K562 (cell line): ENCODE measurements around the gene SCAP. TPM values are rescaled to one million over a fixed set of nuclear protein-coding genes. Genes with fewer than 3 reads are reported as not detected.

ENCODE experiments used
- ATAC-seq: fragments of 200-7000 bp; cut with Tn5 transposase; 3 replicates; pipeline ENCODE4 v1.9.1; 2020; ENCODE audit warnings: moderate library complexity
- BruUV-seq: library from RNA; stranded (reverse); fragments of 400-500 nt; replicated peaks from 2 replicates; lab custom pipeline; 2021; lab: Mats Ljungman, UMichigan
- CTCF ChIA-PET: fragments of 300-600 bp; formaldehyde crosslinking; extraction: SDS; loops from one replicate; lab custom pipeline; 2021; ENCODE audit warnings: low intra/inter-chr PET ratio; lab: Yijun Ruan, JAX
- POLR2A ChIA-PET: fragments of 300-600, 350-650 bp; sonication (Branson Sonifier 250); formaldehyde crosslinking; extraction: SDS; loops from one replicate; lab custom pipeline; 2021; ENCODE audit warnings: antibody characterized with exemption, inconsistent platforms; lab: Yijun Ruan, JAX
- DNase-seq, 4 experiments: peaks; one replicate each; pipeline versions ENCODE4 v3.0.0 to v3.0.0-alpha.2; 2011 to 2018; ENCODE audit warnings: low spot score in 3 of 4, mixed read lengths in 3 of 4; ENCODE audit errors: extremely low read depth in 1 of 4
- FAIRE-seq: peaks from 2 replicates; lab custom pipeline; 2011; peaks lifted over from hg19 to GRCh38; lab: Jason Lieb, UNC
- H2AFZ ChIP-seq: 2 replicates; pipeline ENCODE4 v1.6.0; 2011; ENCODE audit warnings: low read depth, low read length, control low read depth, inconsistent platforms
- H3K27ac ChIP-seq: fragments of 200-600 bp; 3 replicates; pipeline ENCODE4 v1.8.0; 2011; ENCODE audit warnings: low read depth, mild to moderate bottlenecking, control low read depth, inconsistent platforms, low read length, moderate library complexity, mixed read lengths; ENCODE audit errors: extremely low read depth
- H3K27me3 ChIP-seq, 2 experiments: fragments of 300-600 bp in 1 of 2; 2 replicates in 1 of 2; 3 replicates in 1 of 2; pipeline versions ENCODE4 v1.6.0 to v1.8.0; 2011; ENCODE audit warnings: inconsistent platforms in 2 of 2, low read length in 2 of 2, mild to moderate bottlenecking in 1 of 2, mixed read lengths in 1 of 2, moderate library complexity in 1 of 2; ENCODE audit not compliant: control insufficient read depth in 2 of 2, insufficient read depth in 2 of 2
- H3K36me3 ChIP-seq: fragments of 300-600 bp; 3 replicates; pipeline ENCODE4 v1.8.0; 2011; ENCODE audit warnings: mild to moderate bottlenecking, low read length, inconsistent platforms; ENCODE audit not compliant: control insufficient read depth, insufficient read depth
- H3K4me1 ChIP-seq, 2 experiments: fragments of 200-600 bp in 1 of 2; replicated peaks in 1 of 2; 2 replicates in 1 of 2; 3 replicates in 1 of 2; pipeline versions ENCODE4 v1.5.1 to v1.8.0; 2011; ENCODE audit warnings: inconsistent platforms in 2 of 2, low read length in 2 of 2, mild to moderate bottlenecking in 1 of 2, mixed read lengths in 1 of 2, moderate library complexity in 1 of 2; ENCODE audit not compliant: control insufficient read depth in 2 of 2, insufficient read depth in 2 of 2
- H3K4me2 ChIP-seq: 2 replicates; pipeline ENCODE4 v1.6.1; 2011; ENCODE audit warnings: low read length, control low read depth, inconsistent platforms, mixed read lengths; ENCODE audit not compliant: insufficient read depth
- H3K4me3 ChIP-seq: fragments of 200-600 bp; sonication (generic), shearing (Covaris generic); 2 replicates; pipeline ENCODE4 v1.5.1; 2016; ENCODE audit warnings: control low read depth, inconsistent platforms
- H3K79me2 ChIP-seq: fragments of 200-600 bp; 3 replicates; pipeline ENCODE4 v1.8.0; 2011; ENCODE audit warnings: low read length, inconsistent platforms; ENCODE audit not compliant: control insufficient read depth, insufficient read depth
- H3K9ac ChIP-seq, 2 experiments: 2 replicates each; pipeline versions ENCODE4 v1.6.0 to v1.6.1; 2011; ENCODE audit warnings: low read depth in 2 of 2, low read length in 2 of 2, control low read depth in 1 of 2, inconsistent platforms in 1 of 2, mild to moderate bottlenecking in 1 of 2, mixed read lengths in 1 of 2; ENCODE audit not compliant: insufficient read depth in 1 of 2
- H3K9me1 ChIP-seq: one replicate; pipeline ENCODE4 v1.6.0; 2011; ENCODE audit warnings: inconsistent platforms, mild to moderate bottlenecking, low read length, moderate library complexity; ENCODE audit not compliant: control insufficient read depth, insufficient read depth
- H3K9me3 ChIP-seq: replicated peaks from 2 replicates; pipeline ENCODE4 v1.5.1; 2011; ENCODE audit warnings: low read depth, low read length, inconsistent platforms; ENCODE audit not compliant: control insufficient read depth, insufficient read depth
- H4K20me1 ChIP-seq: replicated peaks from 2 replicates; pipeline ENCODE4 v1.6.1; 2011; ENCODE audit warnings: low read length, inconsistent platforms, mixed read lengths; ENCODE audit not compliant: control insufficient read depth, insufficient read depth
- BCLAF1 ChIP-seq, 2 experiments: fragments of 450-650 bp in 1 of 2; IDR thresholded peaks; 2 replicates each; pipeline ENCODE4 v1.6.1; 2011 to 2017; ENCODE audit warnings: low read depth in 2 of 2, antibody characterized with exemption in 1 of 2, borderline replicate concordance in 1 of 2, low read length in 1 of 2, mild to moderate bottlenecking in 1 of 2, mixed read lengths in 1 of 2; ENCODE audit not compliant: control insufficient read depth in 1 of 2
- CBX1 ChIP-seq: sonication (generic); IDR thresholded peaks from 2 replicates; pipeline ENCODE4 v1.6.1; 2016; ENCODE audit warnings: antibody characterized with exemption, low read depth, mild to moderate bottlenecking
- CGGBP1 ChIP-seq: fragments of 250-450 bp; sonication (Bioruptor Pico); IDR thresholded peaks from 2 replicates; pipeline ENCODE4 v1.9.0; 2021; ENCODE audit warnings: mild to moderate bottlenecking
- CHD1 ChIP-seq: fragments of 200-600 bp; sonication (generic); IDR thresholded peaks from one replicate; pipeline ENCODE4 v1.6.1; 2012; ENCODE audit warnings: mild to moderate bottlenecking, moderate library complexity, low read length, inconsistent platforms
- KLF16 ChIP-seq: IDR thresholded peaks from 2 replicates; pipeline ENCODE4 v1.6.1; 2016; ENCODE audit warnings: antibody characterized with exemption
- MTA1 ChIP-seq: fragments of 450-650 bp; IDR thresholded peaks from 2 replicates; pipeline ENCODE4 v1.6.1; 2017; ENCODE audit warnings: borderline replicate concordance
- MTA3 ChIP-seq: fragments of 450-650 bp; formaldehyde crosslinking; IDR thresholded peaks from 2 replicates; pipeline ENCODE4 v1.6.1; 2017; ENCODE audit warnings: mild to moderate bottlenecking, borderline replicate concordance
- NBN ChIP-seq: fragments of 450-650 bp; IDR thresholded peaks from 2 replicates; pipeline ENCODE4 v1.6.1; 2016; ENCODE audit warnings: low read depth, mild to moderate bottlenecking
- NCOA6 ChIP-seq: fragments of 450-650 bp; IDR thresholded peaks from 2 replicates; pipeline ENCODE4 v1.6.1; 2017; ENCODE audit warnings: mild to moderate bottlenecking
- NCOR1 ChIP-seq: fragments of 450-650 bp; IDR thresholded peaks from 2 replicates; pipeline ENCODE4 v1.6.1; 2016; ENCODE audit warnings: mild to moderate bottlenecking, moderate library complexity
- NEUROD1 ChIP-seq: fragments of 150-350 bp; IDR thresholded peaks from 2 replicates; pipeline ENCODE4 v1.6.1; 2014; ENCODE audit warnings: borderline replicate concordance, low read length, low read depth; ENCODE audit not compliant: partially characterized antibody
- NFE2L1 ChIP-seq: fragments of 450-650 bp; IDR thresholded peaks from 2 replicates; pipeline ENCODE4 v1.6.1; 2016; ENCODE audit warnings: missing genetic modification characterization, low read depth, mild to moderate bottlenecking, missing compliant biosample characterization, moderate library complexity, borderline replicate concordance
- NFIC ChIP-seq: fragments of 450-650 bp; IDR thresholded peaks from 2 replicates; pipeline ENCODE4 v1.6.1; 2017; ENCODE audit warnings: mild to moderate bottlenecking, inconsistent platforms
- PHTF2 ChIP-seq: fragments of 250-450 bp; sonication (Bioruptor Pico); IDR thresholded peaks from 2 replicates; pipeline ENCODE4 v1.5.0; 2021; ENCODE audit warnings: mild to moderate bottlenecking
- PRMT5 ChIP-seq: sonication (generic); formaldehyde crosslinking; IDR thresholded peaks from 2 replicates; pipeline ENCODE4 v1.5.0; 2020; ENCODE audit warnings: missing genetic modification reagents
- PTBP1 ChIP-seq: fragments of 200-400 bp; formaldehyde crosslinking; IDR thresholded peaks from 2 replicates; pipeline ENCODE4 v1.6.1; 2017; ENCODE audit warnings: low read depth, low read length
- SLC30A9 ChIP-seq: fragments of 250-450 bp; sonication (Bioruptor Pico); IDR thresholded peaks from 2 replicates; pipeline ENCODE4 v1.8.0; 2022; ENCODE audit warnings: mild to moderate bottlenecking, moderate library complexity
- XRCC3 ChIP-seq: fragments of 450-650 bp; IDR thresholded peaks from 2 replicates; pipeline ENCODE4 v1.6.1; 2017; ENCODE audit warnings: mild to moderate bottlenecking, moderate library complexity
- XRCC5 ChIP-seq: fragments of 200-400 bp; formaldehyde crosslinking; IDR thresholded peaks from 2 replicates; pipeline ENCODE4 v1.6.1; 2017; ENCODE audit warnings: low read depth, mild to moderate bottlenecking, low read length
- ZNF436 ChIP-seq: fragments of 250-450, 450-650 bp; sonication (Bioruptor Pico); formaldehyde crosslinking; IDR thresholded peaks from 2 replicates; pipeline ENCODE4 v1.7.0; 2020; ENCODE audit warnings: mild to moderate bottlenecking
- WGBS: fragments of 100-300 bp; shearing (Covaris generic); methylation state at CpG from one replicate; pipeline ENCODE4 v1.1.6; 2016; ENCODE audit warnings: low coverage, mixed read lengths; ENCODE audit not compliant: insufficient coverage; ENCODE audit errors: missing lambda C conversion rate; 5-methylcytosine and 5-hydroxymethylcytosine counted together
- in situ Hi-C: fragments of 300-500 bp; cut with MboI; formaldehyde crosslinking; loops from 4 replicates; pipeline ENCODE4 v1.15.0; 2018; ENCODE audit warnings: inconsistent platforms, mixed read lengths
- intact Hi-C: fragments of 100-400 bp; cut with micrococcal nuclease; formaldehyde crosslinking; loops from 2 replicates; pipeline ENCODE4 v1.14.2; 2022
- polyA plus RNA-seq, 8 experiments: library from polyadenylated mRNA; depleted of rRNA in 4 of 8; stranded (reverse) in 5 of 8; unstranded in 3 of 8; fragments of >200 nt; fragmentation: Nextera tagmentation in 2 of 8; fragmentation: Illumina TruSeq in 1 of 8; extraction: Ambion mirVana in 2 of 8; extraction: Trizol in 1 of 8; gene quantifications; 2 replicates each; pipeline versions ENCODE4 v1.2.1 to v1.2.3, GENCODE V29; 2011 to 2014; ENCODE audit warnings: inconsistent platforms in 1 of 8, missing spikeins in 1 of 8
- total RNA-seq, 7 experiments: library from RNA; depleted of rRNA in 6 of 7; stranded (reverse); fragments of >200 nt in 6 of 7; fragmentation: Illumina TruSeq in 2 of 7; extraction: Trizol in 2 of 7; gene quantifications; 2 replicates each; pipeline versions ENCODE4 v1.2.1 to v1.2.3, GENCODE V29; 2011 to 2021; ENCODE audit warnings: low replicate concordance in 1 of 7

SCAP gene
- total and polyA plus RNA-seq, 9 of the 15 experiments (the other 6 are each of a cell fraction or from before 2014, with no cell fraction given) = 2.6 to 104 (median 37.8) TPM

DNA sequence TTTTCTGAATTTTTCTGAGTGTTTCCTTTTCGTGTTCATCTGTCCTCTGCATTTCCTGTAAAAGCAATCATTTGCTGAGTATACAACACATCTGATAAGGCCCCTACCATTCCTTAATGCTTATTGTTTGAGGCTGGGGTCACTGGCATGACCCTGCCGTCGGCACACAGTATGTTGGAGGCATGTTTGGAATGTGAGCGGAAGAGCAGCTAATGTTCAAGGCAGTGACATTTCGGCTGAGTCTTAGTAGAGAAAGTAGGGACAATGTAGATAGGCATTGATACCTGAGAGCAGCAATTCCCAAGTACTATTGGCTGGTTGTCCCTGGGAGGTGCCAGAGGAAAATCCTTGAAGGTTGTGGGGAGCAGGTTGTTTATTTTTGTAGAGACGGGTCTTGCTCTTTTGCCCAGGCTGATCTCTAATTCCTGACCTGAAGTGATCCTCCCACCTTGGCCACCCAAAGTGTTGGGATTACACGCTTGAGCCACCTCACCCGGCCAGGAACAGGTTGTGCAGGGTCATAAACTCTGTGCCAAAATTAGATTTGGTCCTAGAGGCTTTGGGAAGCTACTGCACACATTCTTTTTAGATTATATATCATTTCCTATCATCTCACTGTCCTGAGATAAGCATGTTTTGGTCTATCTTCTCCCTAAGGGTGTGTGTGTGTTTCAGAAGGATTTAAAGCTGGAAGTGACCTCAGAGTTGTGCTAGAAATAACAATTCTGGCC, 81.4 kb downstream of the SCAP start (continued):
- TF ChIP-seq MTA3 = no peak

DNA sequence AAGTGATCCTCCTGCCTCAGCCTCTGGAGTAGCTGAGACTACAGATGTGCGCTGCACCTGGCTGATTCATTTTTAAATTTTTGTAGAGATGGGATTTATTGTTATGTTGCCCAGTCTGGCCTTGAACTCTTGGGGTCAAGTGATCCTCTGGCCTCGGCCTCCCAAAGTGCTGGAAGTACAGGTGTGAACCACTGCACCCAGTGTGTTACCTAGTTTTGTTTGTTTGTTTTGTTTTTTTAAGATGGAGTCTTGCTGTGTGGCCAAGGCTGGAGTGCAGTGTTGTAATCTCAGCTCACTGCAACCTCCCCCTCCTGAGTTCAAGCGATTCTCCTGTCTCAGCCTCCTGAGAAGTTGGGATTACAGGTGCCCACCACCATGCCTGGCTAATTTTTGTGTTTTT, 82.8 kb downstream of the SCAP start:
- Histone ChIP-seq H3K4me2 (no peak overlapping the region), H3K36me3 (peaks cover 45% of the 10 kb centered on the region), H3K9me1 (peaks cover 13% of the 10 kb centered on the region), H3K79me2 (peaks cover 70% of the 10 kb centered on the region), H3K27ac (no peak overlapping the region), H3K27me3 (no peaks in the 10 kb centered on the region), H3K9ac (no peak overlapping the region), H2AFZ (no peak overlapping the region), H3K9me3 (no peaks in the 10 kb centered on the region), H4K20me1 (peaks cover 28% of the 10 kb centered on the region; the same call in 1 of the 2 replicates), H3K4me3 (no peak overlapping the region), H3K4me1 (peaks cover 6 to 21% of the 10 kb centered on the region in 2 experiments; a peak in 4 of 5 replicates)
- FAIRE-seq (no peak), ATAC-seq (no peak), DNase-seq (no peak)
- 82% methylated on average over 3 of the region's 3 CpGs for WGBS
- no TSS peak for BruUV-seq
- ChIA-PET POLR2A (interaction anchor here (0.7 to 1.2 kb wide), 2 partner anchors 12 to 79 kb away, joined by 3 to 4 read pairs; partner anchors contain the start of gene PTPN23), CTCF (no interaction called here)
- intact Hi-C loops (no loop called here), in situ Hi-C loops (no loop called here)
- TF ChIP-seq NBN (no peak), NFE2L1 (tag) (no peak), CHD1 (no peak), KLF16 (no peak), XRCC5 (no peak), PTBP1 (no peak), NCOR1 (no peak), XRCC3 (no peak), NEUROD1 (no peak), CBX1 (no peak), BCLAF1 (IDR thresholded peaks at IDR 0.05; ENCODE audit: borderline replicate concordance in 1 of 2, control insufficient read depth in 1 of 2, low read depth in 2 of 2, low read length in 1 of 2) (no peak), PHTF2 (CRISPR knock-in tag) (no peak), NCOA6 (no peak), MTA1 (no peak), PRMT5 (no peak), SLC30A9 (CRISPR knock-in tag) (no peak), CGGBP1 (CRISPR knock-in tag) (no peak), NFIC (no peak), ZNF436 (CRISPR knock-in tag) (no peak)
